ACC112 (cell line): Measurements from ENCODE around the gene MYOZ3.

Experiments used
- H2AFZ ChIP-seq: fragments of 200-600 bp; sonication (generic); one replicate; pipeline ENCODE4 v1.6.0; 2017; ENCODE audit warnings: antibody characterized with exemption, low read length; ENCODE audit not compliant: unreplicated experiment
- H3K27ac ChIP-seq: fragments of 200-600 bp; sonication (generic); 2 replicates; pipeline ENCODE4 v1.5.1; 2014; ENCODE audit warnings: low read depth, mild to moderate bottlenecking, antibody characterized with exemption, low read length, moderate library complexity
- H3K27me3 ChIP-seq: fragments of 200-600 bp; sonication (generic); 2 replicates; pipeline ENCODE4 v1.6.1; 2014; ENCODE audit warnings: mild to moderate bottlenecking, antibody characterized with exemption, low read length, moderate library complexity, mixed read lengths; ENCODE audit not compliant: insufficient read depth
- H3K36me3 ChIP-seq: fragments of 200-600 bp; sonication (generic); 2 replicates; pipeline ENCODE4 v1.6.1; 2016; ENCODE audit warnings: mild to moderate bottlenecking, antibody characterized with exemption, low read length, moderate library complexity, mixed read lengths; ENCODE audit not compliant: insufficient read depth
- H3K4me1 ChIP-seq: fragments of 200-600 bp; sonication (generic); one replicate; pipeline ENCODE4 v1.6.1; 2016; ENCODE audit warnings: low read length, mixed read lengths; ENCODE audit not compliant: insufficient read depth, unreplicated experiment, control insufficient read depth
- H3K4me3 ChIP-seq: fragments of 200-600 bp; sonication (generic); 2 replicates; pipeline ENCODE4 v1.5.1; 2014; ENCODE audit warnings: mild to moderate bottlenecking, low read depth, low read length
- H3K79me2 ChIP-seq: fragments of 200-600 bp; sonication (generic); one replicate; pipeline ENCODE4 v1.6.0; 2016; ENCODE audit warnings: low read length; ENCODE audit not compliant: control insufficient read depth, unreplicated experiment, insufficient read depth

MYOZ3 gene

GRCh38 chr5:150619359-150620230, 41.5 kb upstream of the MYOZ3 start:
- no peak overlapping the region for H3K4me3 ChIP-seq
- no peak overlapping the region for H2AFZ ChIP-seq
- no peaks in the 10 kb centered on the region for H3K79me2 ChIP-seq
- peaks cover 38% of the 10 kb centered on the region for H3K4me1 ChIP-seq
- no peak overlapping the region for H3K27ac ChIP-seq
- H3K27me3 ChIP-seq: no peaks in the 10 kb centered on the region
- no peaks in the 10 kb centered on the region for H3K36me3 ChIP-seq

- Histone ChIP-seq H3K27me3 (peaks cover 4% of the 10 kb centered on the region; the same call in 1 of the 2 replicates), H2AFZ (no peak overlapping the region), H3K4me1 (peaks cover 21% of the 10 kb centered on the region), H3K79me2 (no peaks in the 10 kb centered on the region), H3K36me3 (no peaks in the 10 kb centered on the region), H3K4me3 (no peak overlapping the region), H3K27ac (no peak overlapping the region)
Measured at GRCh38 chr5:150621301-150621700, 39.8 kb upstream of the MYOZ3 start.

- Histone ChIP-seq H3K4me3 (no peak overlapping the region), H2AFZ (no peak overlapping the region), H3K36me3 (no peaks in the 10 kb centered on the region), H3K27ac (no peak overlapping the region), H3K79me2 (no peaks in the 10 kb centered on the region), H3K27me3 (peaks cover 4% of the 10 kb centered on the region; the same call in 1 of the 2 replicates), H3K4me1 (peaks cover 14% of the 10 kb centered on the region)
Measured at GRCh38 chr5:150622157-150622556, 38.9 kb upstream of the MYOZ3 start.

GRCh38 chr5:150623152-150623877, 37.7 kb upstream of the MYOZ3 start:
- H3K4me1 ChIP-seq: peaks cover 18% of the 10 kb centered on the region
- no peak overlapping the region for H3K27ac ChIP-seq
- no peak overlapping the region for H2AFZ ChIP-seq
- H3K36me3 ChIP-seq: no peaks in the 10 kb centered on the region
- H3K79me2 ChIP-seq: no peaks in the 10 kb centered on the region
- no peak overlapping the region for H3K4me3 ChIP-seq
- peaks cover 4% of the 10 kb centered on the region; the same call in 1 of the 2 replicates for H3K27me3 ChIP-seq

- Histone ChIP-seq H3K4me3 (no peak overlapping the region), H3K4me1 (peaks cover 18% of the 10 kb centered on the region), H3K79me2 (no peaks in the 10 kb centered on the region)
Measured at GRCh38 chr5:150623878-150624216, 37.2 kb upstream of the MYOZ3 start.

GRCh38 chr5:150624334-150625163, 36.5 kb upstream of the MYOZ3 start:
- Histone ChIP-seq H3K4me3 (peak overlapping the region; percentile 78), H3K27me3 (peaks cover 4% of the 10 kb centered on the region; the same call in 1 of the 2 replicates), H3K4me1 (peaks cover 18% of the 10 kb centered on the region), H2AFZ (peak overlapping the region; percentile 40), H3K27ac (no peak overlapping the region), H3K36me3 (no peaks in the 10 kb centered on the region), H3K79me2 (no peaks in the 10 kb centered on the region)

More at GRCh38 chr5:150623878-150624216, 37.2 kb upstream of the MYOZ3 start:
- Histone ChIP-seq H2AFZ (no peak overlapping the region), H3K36me3 (no peaks in the 10 kb centered on the region), H3K27ac (no peak overlapping the region), H3K27me3 (peaks cover 4% of the 10 kb centered on the region; the same call in 1 of the 2 replicates)

- H3K4me3 ChIP-seq: peak overlapping the region; percentile 78
- peaks cover 18% of the 10 kb centered on the region for H3K4me1 ChIP-seq
- H3K36me3 ChIP-seq: no peaks in the 10 kb centered on the region
- peaks cover 4% of the 10 kb centered on the region; the same call in 1 of the 2 replicates for H3K27me3 ChIP-seq
- H2AFZ ChIP-seq: peak overlapping the region; percentile 40
- H3K27ac ChIP-seq: no peak overlapping the region
- H3K79me2 ChIP-seq: no peaks in the 10 kb centered on the region
Measured at GRCh38 chr5:150625164-150625535, 35.9 kb upstream of the MYOZ3 start.

- no peak overlapping the region for H2AFZ ChIP-seq
- H3K4me3 ChIP-seq: peak overlapping the region; percentile 78; the same call in 1 of the 2 replicates
- H3K4me1 ChIP-seq: peaks cover 18% of the 10 kb centered on the region
- no peak overlapping the region for H3K27ac ChIP-seq
- H3K27me3 ChIP-seq: peaks cover 4% of the 10 kb centered on the region; the same call in 1 of the 2 replicates
- no peaks in the 10 kb centered on the region for H3K79me2 ChIP-seq
- H3K36me3 ChIP-seq: no peaks in the 10 kb centered on the region
Measured at GRCh38 chr5:150625831-150626746, 35.0 kb upstream of the MYOZ3 start.

GRCh38 chr5:150626853-150627276, 34.2 kb upstream of the MYOZ3 start:
- no peak overlapping the region for H3K4me3 ChIP-seq
- H3K79me2 ChIP-seq: no peaks in the 10 kb centered on the region
- H3K27ac ChIP-seq: no peak overlapping the region
- peaks cover 18% of the 10 kb centered on the region for H3K4me1 ChIP-seq
- H3K27me3 ChIP-seq: peaks cover 4% of the 10 kb centered on the region; the same call in 1 of the 2 replicates
- no peaks in the 10 kb centered on the region for H3K36me3 ChIP-seq
- no peak overlapping the region for H2AFZ ChIP-seq
